ENCODE data around the gene PLCH2. TPM values are rescaled to one million over a fixed set of nuclear protein-coding genes. Genes with fewer than 3 reads are reported as not detected.
"Not testable (repeated sequence)": the region's sequence is repeated elsewhere in the genome, so short reads cannot be mapped to it uniquely, and the experiment has no call there.

Gene PLCH2
- total RNA-seq, 4 donors from 2014 or later = 0.16 to 1.7 (median 0.44) TPM

DNA sequence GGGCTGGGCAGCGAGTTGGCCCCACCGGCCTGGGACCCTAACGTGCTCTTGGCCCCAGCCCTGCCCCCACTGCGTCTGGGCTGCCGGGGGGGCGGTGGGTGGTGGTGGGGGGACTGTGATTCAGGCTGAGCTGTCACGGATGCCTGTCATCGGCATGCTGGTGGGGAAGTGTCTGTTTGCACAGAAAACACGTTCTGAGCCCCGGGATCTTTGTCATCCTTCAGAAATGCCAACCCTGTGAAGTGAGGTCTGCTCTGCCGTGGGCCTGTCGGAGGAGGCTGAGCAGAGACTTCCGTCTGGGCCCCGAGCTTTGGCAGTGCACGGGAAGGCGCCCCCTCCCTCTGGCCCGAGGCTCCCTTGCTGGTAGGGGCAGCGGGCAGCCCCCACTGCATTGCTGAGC lies 24.3 kb upstream of the PLCH2 start:
- DNase-seq (ENCODE audit: low spot score) (no peak), ATAC-seq (ENCODE audit: low FRiP score) (no peak)
- TF ChIP-seq, protein P1, sequence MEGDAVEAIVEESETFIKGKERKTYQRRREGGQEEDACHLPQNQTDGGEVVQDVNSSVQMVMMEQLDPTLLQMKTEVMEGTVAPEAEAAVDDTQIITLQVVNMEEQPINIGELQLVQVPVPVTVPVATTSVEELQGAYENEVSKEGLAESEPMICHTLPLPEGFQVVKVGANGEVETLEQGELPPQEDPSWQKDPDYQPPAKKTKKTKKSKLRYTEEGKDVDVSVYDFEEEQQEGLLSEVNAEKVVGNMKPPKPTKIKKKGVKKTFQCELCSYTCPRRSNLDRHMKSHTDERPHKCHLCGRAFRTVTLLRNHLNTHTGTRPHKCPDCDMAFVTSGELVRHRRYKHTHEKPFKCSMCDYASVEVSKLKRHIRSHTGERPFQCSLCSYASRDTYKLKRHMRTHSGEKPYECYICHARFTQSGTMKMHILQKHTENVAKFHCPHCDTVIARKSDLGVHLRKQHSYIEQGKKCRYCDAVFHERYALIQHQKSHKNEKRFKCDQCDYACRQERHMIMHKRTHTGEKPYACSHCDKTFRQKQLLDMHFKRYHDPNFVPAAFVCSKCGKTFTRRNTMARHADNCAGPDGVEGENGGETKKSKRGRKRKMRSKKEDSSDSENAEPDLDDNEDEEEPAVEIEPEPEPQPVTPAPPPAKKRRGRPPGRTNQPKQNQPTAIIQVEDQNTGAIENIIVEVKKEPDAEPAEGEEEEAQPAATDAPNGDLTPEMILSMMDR (IDR thresholded peaks at IDR 0.05) = no peak

DNA sequence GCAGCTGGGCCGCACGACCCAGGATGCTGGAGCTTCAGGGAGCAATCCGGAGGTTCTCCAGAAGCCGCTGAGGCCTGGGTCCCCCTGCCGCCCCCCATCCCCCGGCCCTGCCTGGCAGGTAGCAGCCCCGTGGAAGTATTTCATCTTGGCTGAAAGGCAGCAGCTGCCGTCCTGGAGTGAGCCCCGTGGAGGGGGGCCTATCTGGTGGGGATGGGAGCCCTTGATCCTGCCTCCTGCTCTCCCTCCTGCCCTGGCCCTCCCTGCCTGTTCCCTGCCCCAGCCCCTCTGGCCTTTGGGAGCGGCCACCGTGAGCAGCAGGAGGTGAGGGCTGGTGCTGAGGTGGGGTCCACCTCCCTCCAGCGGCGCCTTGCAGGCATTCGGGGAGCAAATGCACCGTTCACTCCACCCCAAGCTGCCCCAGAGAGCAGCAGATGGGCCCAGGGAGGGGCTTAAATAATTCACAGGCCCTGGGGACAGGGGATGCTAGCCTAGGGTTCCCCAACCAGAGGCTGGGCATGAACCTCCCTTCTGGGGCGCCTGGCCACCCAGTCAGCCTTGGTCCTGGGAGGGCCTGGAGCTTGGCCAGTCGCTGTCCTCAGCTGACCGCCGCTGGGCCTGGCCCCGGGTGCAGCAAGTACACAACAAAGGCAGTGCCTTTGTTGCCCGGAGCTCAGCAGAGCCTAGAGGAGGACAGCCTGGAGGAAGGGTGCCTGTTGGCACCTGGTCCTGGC lies 23.7 kb upstream of the PLCH2 start:
- DNase-seq (ENCODE audit: low spot score) (no peak), ATAC-seq (ENCODE audit: low FRiP score) (no peak)
- TF ChIP-seq, protein P1 (IDR thresholded peaks at IDR 0.05) = no peak

DNA sequence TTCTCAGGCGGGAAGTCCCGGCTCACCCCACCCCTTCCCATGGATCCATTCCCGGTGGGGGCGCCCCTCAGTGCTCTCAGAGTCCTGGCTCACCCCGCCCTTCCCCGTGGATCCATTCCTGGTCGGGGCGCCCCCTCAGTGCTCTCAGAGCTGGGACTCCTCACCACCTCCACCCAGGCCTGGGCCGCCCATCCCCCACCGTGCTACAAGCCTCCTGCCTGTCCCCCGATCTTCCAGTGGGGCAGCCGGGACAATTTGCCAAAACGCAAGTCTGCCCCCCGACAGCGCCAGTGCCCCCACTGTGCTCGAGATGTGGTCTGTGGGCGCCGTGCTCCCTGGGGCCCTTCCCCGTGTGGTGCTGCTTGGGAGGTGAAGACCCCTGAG lies 23.2 kb upstream of the PLCH2 start:
- no peak for DNase-seq (ENCODE audit: low spot score)
- no peak for ATAC-seq (ENCODE audit: low FRiP score)
- TF ChIP-seq, protein P1 (IDR thresholded peaks at IDR 0.05) = no peak

DNA sequence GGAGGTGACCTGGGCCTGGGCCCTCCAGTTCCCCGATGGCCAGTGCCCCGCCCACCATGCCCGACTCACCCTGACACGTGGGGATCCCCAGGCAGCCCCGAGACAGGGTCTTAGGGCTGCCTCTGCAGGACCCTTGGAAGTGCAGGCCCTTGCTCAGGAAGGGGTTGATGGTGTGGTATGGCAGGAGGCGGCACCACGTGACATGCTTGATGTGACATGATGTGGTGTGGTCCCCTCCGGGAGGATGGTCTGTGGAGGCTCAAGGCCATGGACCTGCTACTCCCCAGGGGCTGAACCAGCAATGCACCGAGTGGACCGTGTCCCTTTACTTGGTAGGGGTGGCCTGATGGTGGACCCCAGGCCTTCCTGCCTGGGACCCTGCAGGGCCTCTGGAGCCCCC lies 21.9 kb upstream of the PLCH2 start:
- no peak for ATAC-seq (ENCODE audit: low FRiP score)
- no peak for DNase-seq (ENCODE audit: low spot score)
- TF ChIP-seq, protein P1 (IDR thresholded peaks at IDR 0.05) = no peak

DNA sequence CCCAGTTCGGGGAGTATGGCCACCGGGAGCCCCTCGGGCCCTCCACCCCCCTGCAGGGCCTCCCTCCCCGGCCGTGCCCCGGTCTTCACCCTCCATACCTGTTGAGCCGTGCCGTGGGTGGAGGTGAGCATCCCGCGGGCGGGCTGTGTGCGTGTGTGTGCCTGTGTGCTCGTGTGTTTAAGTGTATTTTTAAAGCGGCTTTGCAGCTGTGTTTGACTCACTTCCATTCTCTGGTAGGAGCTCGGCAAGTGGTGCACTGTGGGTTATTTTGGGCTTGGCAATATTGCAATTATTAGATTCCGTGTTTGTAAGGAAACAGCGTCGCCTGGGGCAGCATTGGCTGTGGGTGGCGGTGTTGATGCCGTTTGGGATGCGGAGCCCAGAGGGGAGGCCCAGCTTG lies 20.3 kb upstream of the PLCH2 start:
- DNase-seq (ENCODE audit: low spot score) (no peak), ATAC-seq (ENCODE audit: low FRiP score) (no peak)
- TF ChIP-seq, protein P1 (IDR thresholded peaks at IDR 0.05) = no peak

DNA sequence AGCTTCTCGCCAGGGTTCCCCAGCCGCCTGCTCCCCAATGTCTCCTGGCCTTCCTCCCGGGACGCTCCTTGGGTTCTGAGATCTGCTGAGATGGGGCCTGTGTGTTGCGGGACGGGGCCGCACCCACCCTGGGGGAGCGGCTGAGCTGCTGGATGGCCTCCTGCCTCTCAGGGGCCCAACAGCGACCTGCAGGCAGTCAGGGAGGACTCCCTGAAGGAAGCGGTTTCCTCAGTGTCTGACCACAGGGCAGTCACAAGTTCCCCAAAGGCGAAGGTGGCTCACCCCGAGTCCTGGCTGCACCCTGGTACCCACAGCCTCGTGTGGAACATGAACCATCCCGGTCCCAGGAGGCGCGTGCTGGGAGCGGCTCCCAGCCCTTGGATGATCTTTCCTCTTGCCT lies 18.6 kb upstream of the PLCH2 start:
- ATAC-seq (ENCODE audit: low FRiP score) (no peak), DNase-seq (ENCODE audit: low spot score) (no peak)
- TF ChIP-seq, protein P1 (IDR thresholded peaks at IDR 0.05) = no peak

DNA sequence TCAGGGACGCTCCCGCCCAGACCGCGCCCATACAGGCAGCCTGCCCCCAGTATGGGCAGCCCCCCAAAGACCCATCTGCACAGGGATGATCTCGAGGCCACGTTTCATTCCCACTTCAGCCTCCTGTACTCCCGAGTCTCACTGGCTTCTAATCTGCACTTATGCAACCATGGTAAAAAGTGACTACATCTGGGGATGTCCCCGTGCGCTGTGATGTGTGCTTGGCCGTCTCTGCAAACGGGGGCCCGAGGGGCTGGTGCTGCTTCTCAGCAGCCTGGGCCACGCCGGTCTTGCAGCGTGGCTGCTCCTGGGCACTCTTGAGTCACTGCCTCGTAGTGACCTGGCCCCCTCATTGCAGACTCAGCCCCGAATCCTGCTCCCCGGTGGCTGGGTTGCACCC lies 17.4 kb upstream of the PLCH2 start:
- ATAC-seq (ENCODE audit: low FRiP score) = no peak
- DNase-seq (ENCODE audit: low spot score) = no peak
- TF ChIP-seq, protein P1 (IDR thresholded peaks at IDR 0.05) = no peak

DNA sequence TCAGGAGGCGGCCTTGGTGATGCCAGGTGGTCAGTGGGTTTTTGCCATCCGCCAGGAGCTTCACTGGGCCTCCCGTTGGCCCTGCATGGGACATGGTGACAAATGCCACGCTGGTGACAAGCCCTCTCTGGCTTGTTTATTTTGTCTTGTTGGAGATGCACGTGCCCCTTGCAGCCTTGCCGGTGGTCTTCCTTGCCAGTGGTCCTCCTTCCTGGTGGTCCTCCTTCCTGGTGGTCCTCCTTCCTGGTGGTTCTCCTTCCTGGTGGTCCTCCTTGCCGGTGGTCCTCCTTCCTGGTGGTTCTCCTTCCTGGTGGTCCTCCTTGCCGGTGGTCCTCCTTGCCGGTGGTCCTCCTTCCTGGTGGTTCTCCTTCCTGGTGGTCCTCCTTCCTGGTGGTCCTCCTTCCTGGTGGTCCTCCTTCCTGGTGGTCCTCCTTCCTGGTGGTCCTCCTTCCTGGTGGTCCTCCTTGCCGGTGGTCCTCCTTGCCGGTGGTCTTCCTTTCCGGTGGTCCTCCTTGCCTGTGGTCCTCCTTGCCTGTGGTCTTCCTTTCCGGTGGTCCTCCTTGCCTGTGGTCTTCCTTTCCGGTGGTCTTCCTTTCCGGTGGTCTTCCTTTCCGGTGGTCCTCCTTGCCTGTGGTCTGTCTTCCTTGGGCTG lies 16.9 kb upstream of the PLCH2 start:
- not testable (repeated sequence) for DNase-seq (ENCODE audit: low spot score); ATAC-seq (ENCODE audit: low FRiP score)

All from omental fat pad (tissue), 4 donors.